Stimulated activated CD8-positive, alpha-beta memory T cell treated with anti-CD3 and anti-CD28 coated beads, Interleukin-7, amount 100 ng/mL, for 1 hour (primary cell): Measurements from ENCODE around the gene STK24.

Experiments
- DNase-seq, 2 donors: peaks; one replicate each; pipeline ENCODE4 v3.0.0-alpha.2; 2020; ENCODE audit warnings: low read depth in 2 of 2

Gene STK24

DNA sequence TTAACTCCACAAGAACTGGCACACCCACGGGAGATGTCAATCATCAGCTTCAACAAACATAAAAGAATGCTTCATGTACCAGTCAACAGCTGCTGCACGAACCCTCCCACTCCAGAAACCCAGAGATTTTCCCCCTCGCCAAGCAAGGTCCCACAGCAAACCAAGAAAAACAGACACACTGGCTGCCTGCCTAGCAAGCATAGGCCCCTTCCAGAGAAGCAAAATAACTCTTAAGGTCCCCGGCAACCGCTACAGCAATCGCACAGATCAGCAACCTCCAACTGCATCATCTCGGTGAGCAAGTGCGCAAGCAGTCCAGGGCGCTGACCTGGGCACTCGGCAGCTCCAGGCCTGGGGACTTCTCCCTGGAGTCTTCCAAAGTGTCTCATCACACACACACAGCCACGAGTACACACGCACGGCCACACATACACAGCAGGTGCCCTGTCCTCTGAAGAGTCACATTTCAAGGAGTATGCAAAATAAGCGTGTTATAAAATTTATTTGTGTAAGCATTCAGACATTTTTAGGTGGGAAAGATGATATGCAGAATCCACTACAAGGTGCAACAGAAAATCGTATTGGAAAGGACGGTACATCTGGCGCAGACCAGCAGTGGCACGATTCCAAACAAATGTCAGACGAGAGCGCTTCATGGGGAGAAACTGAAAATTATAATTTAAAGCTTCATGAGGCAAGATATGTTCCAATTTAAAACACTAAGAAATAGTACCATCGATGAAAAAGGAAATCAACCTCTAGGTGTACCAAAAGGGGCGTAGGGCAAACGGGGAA is 125.0 kb downstream of the STK24 start:
- DNase-seq: no peak

DNA sequence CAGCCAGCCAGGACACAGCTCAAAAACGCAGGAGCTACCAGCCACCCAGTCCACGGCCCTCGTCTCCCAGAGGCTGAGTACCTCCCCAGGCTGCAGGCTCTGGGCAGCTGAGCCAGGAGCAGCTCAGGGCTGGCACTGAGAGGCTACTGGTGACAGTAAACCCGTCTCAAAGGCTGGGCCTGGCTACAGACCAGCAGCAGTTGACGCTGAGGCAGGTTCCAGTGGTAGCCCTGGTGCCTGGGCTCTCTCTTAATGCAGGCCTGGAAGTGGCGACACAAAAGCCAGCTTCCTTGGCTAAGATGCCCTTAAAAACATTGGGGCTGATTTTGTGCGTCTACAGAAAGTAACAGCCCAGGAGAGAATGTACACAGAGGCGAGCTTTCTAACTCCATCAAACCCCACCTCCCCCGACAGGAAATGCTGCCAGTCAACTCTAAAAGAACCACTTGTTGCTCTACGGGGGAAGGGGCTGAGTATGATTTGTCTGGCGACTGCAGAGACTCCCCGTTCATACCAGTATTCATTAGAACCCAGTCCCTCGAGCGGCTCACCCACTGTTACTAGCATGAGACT is 126.3 kb downstream of the STK24 start:
- DNase-seq: no peak

DNA sequence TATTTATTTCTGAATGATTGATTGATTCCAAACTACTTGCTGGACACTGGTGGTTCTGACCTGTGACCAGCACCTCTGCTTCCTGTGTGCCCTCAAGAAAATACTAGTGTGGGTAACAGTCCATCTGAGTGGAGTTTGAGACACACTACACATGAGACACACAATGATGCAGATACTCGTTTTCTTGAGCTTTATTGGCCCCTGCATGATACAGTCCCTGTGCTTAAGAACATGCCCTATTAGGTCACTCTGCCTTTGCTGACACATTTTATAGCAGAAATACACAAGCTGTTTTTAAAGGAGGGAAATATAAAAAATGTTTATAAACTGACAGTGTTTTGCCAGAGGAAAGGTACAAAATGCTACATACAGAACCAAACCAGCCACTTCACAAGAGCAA is 126.9 kb downstream of the STK24 start:
- no peak for DNase-seq

DNA sequence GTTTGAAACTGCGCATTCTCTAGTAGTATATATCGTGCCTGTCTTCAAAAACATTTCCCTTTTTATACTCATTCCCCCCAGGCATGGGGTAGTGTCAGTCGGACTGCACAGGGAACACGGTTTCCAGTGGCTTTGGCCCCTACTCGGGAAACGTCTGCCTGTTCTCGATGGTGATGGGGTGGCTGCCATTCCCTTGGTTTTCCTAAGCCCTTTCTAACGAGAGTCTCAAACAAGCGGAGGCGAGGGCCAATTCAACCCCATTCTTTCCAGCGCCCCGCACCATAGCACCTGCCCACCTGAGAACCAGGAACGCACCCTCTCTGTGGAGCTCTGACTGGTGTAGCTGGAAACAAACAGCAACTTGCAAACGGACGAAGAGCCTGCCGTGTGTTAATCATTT is 127.6 kb downstream of the STK24 start:
- no peak for DNase-seq

DNA sequence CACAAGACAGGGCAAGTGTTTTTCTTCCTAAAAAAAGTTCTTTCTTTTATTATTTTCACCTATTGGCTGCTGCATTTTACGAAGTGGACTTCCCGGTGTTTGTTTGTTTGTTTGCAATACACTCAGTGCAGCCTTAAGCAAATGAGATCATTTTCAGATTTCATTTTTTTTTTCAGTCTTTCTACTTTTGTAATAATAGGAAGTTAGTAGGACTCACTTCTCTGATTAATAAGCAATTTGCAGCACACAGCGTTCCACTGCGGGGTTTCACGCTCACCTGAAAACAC is 128.3 kb downstream of the STK24 start:
- DNase-seq: no peak

DNA sequence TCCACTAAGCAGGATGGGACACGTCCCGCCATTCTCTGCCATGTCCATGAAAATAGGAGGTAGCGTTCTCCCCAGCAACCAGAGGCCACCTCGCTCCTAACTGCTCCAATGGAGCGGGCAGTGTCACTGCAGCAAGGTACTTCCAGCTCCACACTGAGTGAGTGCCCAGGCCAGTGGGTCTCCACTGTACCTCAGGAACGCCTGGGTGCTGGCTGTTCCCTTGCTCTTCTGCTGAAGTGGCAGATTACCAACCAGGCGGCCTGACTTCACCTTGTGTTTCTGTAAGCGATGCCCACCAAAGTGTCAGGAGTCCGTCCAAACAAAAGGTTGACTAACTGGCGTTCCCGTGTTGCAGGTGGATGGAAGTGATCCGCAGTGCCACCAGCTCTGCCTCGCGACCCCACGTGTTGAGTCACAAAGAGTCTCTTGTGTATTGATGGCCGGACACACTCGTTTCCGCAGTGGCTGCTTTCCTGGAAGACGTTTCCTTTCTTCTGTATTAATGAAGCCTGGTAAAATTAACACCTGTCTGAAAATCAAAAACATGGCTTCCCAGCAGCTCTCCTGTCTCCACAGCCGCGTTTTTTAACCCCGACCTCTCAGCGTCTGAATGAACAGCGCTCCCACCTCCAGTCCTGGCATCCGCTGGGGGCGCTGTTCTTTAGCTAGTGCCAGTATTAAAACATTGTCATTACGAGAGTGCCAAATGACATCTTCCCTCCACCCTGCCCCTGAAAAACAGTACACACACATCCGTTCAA is 128.8 kb downstream of the STK24 start:
- DNase-seq: no peak

DNA sequence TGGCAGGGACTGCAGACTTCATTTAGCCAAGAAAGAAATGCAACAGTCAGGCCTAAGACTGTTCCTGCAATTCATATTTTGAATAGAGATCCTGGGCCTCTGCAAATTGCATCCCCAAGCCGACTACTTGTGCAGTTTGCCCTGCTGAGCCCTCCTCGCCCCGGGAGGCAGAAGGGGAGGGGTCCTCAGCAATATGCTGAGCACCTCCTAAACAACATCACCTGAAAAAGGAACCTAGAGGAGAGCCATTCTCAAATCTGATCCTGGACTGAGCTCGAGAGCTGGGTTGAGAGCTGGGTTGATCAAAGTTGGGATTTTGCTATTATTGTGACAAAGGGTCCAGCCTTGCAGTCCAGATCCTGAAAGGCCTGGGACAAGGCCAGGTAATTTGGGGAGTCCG is 129.8 kb downstream of the STK24 start:
- DNase-seq: no peak

- DNase-seq: no peak
Measured at GRCh38 chr13:98446234-98446621, 130.7 kb downstream of the STK24 start.

GRCh38 chr13:98445340-98446233 is 131.3 kb downstream of the STK24 start:
- DNase-seq: peak; percentile 61 to 65

DNA sequence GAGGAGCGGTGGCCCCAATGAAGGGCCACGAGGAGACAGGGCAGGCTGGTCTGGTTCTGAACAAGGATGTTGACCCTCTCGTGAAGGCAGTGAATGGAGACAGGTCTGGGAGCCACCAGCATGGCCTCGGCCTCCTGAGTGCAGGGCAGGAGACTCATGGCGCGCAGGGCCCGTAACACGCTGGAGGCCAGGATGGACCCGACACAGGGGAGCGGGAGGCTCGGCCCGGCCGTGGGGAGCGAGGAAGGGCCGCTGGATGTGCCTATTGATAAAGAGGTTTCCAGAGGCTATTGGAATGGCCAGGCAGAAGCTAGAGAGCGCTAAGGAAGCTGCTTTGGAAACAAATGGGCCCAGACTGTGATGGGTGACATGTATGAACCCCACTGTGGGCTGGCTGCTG is 132.5 kb downstream of the STK24 start:
- DNase-seq: no peak

DNA sequence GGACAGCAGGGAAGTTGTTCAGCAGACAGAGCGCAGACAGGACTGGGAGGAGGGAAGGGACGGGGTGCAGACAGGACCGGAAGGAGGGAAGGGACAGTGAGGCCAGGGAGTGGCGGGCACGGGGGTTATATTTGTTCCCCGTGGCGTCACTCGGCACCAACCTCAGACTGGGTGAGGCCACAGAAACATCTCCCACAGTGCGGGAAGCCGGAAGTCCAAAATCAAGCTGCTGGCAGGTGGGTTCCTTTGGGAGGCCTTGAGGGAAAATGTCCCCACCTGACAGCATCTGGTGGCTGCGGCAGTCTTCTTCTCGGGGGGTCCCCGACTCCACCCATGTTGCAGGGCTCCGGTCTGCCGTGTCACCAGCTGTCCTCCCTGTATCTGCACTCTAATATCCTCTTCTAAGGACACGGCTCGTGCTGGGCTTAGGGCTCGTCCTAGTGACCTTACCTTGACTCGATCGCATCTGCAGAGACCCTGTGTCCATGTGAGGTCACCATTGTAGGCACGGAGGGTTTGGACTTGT is 133.0 kb downstream of the STK24 start:
- no peak for DNase-seq

- DNase-seq: no peak
Measured at GRCh38 chr13:98443329-98443728, 133.6 kb downstream of the STK24 start.

DNA sequence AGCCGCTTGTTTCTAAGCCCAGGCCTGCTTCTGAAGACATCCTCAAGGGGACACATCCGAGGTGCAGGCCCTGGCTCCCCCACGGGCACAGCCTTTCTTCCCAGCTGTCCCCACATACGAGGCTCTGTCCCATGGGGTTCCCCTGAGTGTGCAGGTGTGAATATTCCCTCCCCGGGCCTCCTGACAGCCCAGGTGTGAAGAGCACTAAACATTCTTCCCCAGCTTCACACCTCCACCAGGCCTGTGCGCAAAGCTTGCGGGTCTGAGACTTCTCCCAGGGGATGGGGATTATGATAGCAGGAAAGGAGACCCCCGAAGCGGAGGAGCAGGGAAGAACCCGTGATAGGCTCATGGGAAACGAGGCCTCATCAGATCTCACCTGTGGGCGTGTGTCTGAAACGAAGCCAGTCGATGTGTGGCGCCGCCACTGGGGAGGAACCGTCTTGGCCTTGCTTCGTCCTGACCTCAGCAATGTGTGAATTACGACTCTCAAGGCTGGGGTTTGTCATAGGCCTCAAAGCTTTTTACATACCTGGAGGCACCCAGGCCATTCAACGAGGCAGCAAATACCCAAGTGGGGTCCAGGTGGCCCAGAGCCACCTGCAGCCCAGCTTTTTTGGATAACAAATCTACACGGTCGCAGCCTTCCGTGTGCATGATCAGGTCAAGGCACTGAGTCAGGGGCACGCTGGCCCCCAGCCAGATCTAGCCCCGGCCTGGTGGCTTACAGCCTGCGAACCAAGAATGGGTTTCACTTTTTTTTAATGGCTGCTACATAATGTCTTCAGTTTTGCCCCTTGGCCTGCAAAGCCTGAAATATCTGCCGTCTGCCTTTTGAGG is 134.3 kb downstream of the STK24 start:
- DNase-seq: no peak

DNA sequence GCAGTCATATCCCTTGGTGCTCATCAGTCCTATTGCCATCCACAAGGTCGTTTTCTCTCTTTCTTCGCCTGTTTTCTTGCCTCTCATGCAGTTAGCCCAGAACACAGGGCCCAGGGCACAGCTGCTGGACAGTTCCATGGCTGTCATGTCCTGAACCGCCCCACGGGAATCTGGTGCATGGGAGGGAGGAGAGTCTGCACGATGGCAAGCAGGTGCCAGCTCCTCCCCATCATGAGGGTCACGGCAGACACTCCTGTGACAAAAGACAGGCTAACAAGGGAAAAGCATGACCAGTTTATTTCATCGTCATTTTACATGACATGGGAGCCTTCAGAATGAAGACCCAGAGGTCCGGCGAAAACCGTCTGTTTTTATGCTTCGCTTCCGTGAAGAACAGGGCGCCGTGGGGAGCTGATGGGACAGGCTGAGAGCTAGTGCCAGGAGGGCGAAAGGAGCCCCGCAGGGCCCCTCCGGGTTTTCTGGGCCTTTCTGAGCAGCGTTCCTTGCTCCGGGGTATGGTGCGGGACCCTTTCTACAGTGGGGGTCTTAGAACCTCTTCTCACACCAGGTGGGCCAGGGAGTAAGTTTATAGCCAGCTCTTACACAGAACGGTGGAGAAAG is 135.7 kb downstream of the STK24 start:
- DNase-seq: no peak

DNA sequence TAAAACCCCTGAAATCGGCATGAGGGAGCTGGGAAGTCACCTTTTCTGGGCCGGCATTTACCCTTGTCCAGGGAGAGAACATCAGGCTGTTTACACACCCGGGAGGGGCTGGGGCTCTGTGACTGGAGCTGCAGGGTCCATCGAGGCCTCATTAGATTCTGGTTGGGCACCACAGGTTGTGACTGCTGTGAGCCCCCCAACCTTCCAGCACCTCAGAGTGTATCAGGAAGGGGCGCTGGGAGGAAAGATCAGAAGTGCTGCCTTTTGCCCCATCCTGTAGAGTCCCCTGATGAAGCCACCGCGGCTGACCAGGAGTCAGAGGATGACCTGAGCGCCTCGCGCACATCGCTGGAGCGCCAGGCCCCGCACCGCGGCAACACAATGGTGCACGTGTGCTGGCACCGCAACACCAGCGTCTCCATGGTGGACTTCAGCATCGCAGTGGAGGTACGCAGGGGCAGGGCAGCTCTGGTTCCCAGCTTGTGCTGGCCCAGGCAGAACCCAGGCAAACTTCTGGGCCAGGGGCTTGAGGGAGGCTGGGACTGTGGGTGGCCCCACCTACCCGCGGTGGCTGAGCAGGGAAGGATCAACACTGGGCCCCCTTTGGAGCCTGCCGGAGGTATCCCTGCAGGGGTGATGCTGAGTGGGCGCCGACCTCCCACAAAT is 136.4 kb downstream of the STK24 start:
- no peak for DNase-seq

GRCh38 chr13:98439896-98440295 is 137.0 kb downstream of the STK24 start:
- DNase-seq: no peak

DNA sequence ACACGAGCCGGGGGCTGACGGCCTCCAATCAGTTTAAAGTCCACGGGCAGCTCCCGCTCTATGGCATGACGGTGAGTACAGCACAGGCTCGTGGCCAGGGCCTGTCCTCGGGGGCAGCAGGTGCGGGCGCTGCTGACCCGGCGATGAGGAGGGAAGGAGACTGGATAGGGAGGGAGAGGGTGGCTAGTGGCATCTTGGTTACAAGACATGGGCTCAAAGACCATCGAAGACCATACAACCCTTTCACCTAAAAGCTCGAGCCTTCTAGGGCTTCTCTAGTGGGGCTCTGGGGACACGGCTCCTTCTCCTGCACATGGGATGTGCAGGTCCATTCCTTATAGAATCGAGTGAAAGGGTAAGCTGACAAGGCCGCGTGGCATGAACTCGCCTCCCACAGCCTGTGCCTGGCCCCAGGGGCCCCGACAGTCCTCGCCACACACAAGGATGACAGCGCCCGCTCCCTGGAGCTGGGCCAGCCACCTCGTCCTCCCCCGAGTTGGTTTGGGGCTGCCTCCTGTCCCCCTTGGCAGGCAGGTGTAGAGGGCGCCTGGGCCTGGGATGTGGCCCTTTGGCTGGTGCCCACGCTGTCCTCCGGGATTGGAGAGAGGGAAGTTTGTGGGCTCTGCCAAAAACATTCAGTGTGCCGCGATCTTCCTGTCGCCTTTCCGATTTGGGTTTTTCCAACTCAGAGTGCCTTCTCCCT is 137.6 kb downstream of the STK24 start:
- DNase-seq: no peak

DNA sequence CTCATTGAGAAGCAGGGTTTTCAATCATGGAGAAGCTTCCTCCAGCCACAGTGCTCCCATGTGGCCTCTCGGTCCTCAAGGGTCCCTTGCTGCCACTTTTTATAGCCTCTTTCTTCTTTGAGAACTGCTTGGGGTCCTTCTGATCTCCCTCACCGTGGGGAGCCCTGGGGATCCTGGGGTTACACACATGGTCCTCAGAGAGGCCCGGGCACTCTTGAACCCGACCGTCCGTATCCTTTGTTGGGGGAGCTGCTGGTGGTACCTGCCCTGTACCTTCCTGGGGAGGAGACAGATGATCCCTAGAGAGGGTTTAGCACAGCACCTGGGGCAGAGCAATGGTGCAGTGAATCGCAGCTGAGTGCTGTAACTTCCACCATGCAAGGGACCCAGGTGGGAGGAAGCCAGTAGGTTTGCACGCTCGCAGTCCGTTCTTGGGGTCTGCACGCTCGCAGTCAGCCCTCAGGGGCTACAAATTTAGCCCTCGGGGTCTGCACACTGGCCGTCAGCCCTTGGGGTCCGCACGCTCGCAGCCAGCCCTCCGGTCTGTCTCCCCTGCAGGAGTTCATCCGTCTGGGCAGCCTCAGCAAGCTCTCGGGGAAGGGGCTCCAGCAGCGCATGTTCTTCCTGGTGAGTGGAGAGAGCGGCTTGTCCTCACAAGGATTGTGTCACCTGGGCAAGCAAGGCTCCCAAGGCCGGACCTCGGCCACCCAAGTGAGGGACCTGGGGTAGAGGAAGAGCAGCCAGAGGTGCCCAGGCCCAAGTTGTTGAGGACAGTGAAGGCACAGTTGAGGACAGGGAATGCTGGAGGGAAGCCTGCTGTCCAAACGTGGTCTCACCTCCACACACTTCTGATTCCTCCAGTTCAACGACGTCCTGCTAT is 138.4 kb downstream of the STK24 start:
- no peak for DNase-seq
